Measurements from ENCODE around the gene TCF15. TPM values are rescaled to one million over a fixed set of nuclear protein-coding genes. Genes with fewer than 3 reads are reported as not detected.

The TCF15 gene
- total and polyA plus RNA-seq, 8 donors, result 0.18 to 2.4 (median 1.5) TPM

GRCh38 chr20:651713-652614 lies 41.9 kb upstream of the TCF15 start:
- H3K27me3 ChIP-seq, result no peaks in the 10 kb centered on the region
- no peak for DNase-seq
- peak overlapping the region; percentile 57 to 87 for H3K27ac ChIP-seq
- TF ChIP-seq CTCF (IDR thresholded peaks at IDR 0.05), result no peak
- peak overlapping the region; percentile 67 to 87 for H3K4me3 ChIP-seq
- no peaks in the 10 kb centered on the region for H3K9me3 ChIP-seq
- peaks cover 13 to 26% of the 10 kb centered on the region in 2 donors for H3K4me1 ChIP-seq
- peak; percentile 3 for ATAC-seq
- H3K36me3 ChIP-seq, result peaks cover 0 to 36% of the 10 kb centered on the region in 2 donors
- intact Hi-C loops (cut with DNase I), result no loop called here

GRCh38 chr20:650954-651353 lies 40.8 kb upstream of the TCF15 start:
- Histone ChIP-seq H3K27me3 (no peaks in the 10 kb centered on the region), H3K4me1 (peaks cover 13 to 28% of the 10 kb centered on the region in 2 donors), H3K4me3 (no peak overlapping the region), H3K9me3 (no peaks in the 10 kb centered on the region), H3K27ac (no peak overlapping the region), H3K36me3 (peaks cover 0 to 39% of the 10 kb centered on the region in 2 donors)
- intact Hi-C loops (cut with DNase I), result no loop called here
- DNase-seq (no peak), ATAC-seq (no peak)
- peak in 1 of 2 donors; percentile 8 for TF ChIP-seq CTCF (IDR thresholded peaks at IDR 0.05)

- no peak for DNase-seq
- H3K9me3 ChIP-seq, result no peaks in the 10 kb centered on the region
- H3K36me3 ChIP-seq, result peaks cover 0 to 39% of the 10 kb centered on the region in 2 donors
- H3K27me3 ChIP-seq, result no peaks in the 10 kb centered on the region
- no peak for ATAC-seq
- no peak overlapping the region for H3K4me3 ChIP-seq
- H3K27ac ChIP-seq, result no peak overlapping the region
- intact Hi-C loops (cut with DNase I), result no loop called here
- peaks cover 13 to 35% of the 10 kb centered on the region in 2 donors for H3K4me1 ChIP-seq
- TF ChIP-seq CTCF (IDR thresholded peaks at IDR 0.05), result no peak
Measured at GRCh38 chr20:650281-650680, 40.2 kb upstream of the TCF15 start.

- no peak overlapping the region for H3K27ac ChIP-seq
- peaks cover 0 to 16% of the 10 kb centered on the region in 2 donors for H3K27me3 ChIP-seq
- peaks cover 0 to 39% of the 10 kb centered on the region in 2 donors for H3K36me3 ChIP-seq
- no peaks in the 10 kb centered on the region for H3K9me3 ChIP-seq
- ATAC-seq, result no peak
- intact Hi-C loops (cut with DNase I), result no loop called here
- no peak for TF ChIP-seq CTCF (IDR thresholded peaks at IDR 0.05)
- H3K4me1 ChIP-seq, result peaks cover 5 to 29% of the 10 kb centered on the region in 2 donors
- DNase-seq, result no peak
- no peak overlapping the region for H3K4me3 ChIP-seq
Measured at GRCh38 chr20:647479-648019, 37.4 kb upstream of the TCF15 start.

- H3K4me3 ChIP-seq, result no peak overlapping the region
- H3K36me3 ChIP-seq, result peaks cover 0 to 39% of the 10 kb centered on the region in 2 donors
- no peak overlapping the region for H3K27ac ChIP-seq
- DNase-seq (no peak), ATAC-seq (no peak)
- peaks cover under 1 to 25% of the 10 kb centered on the region in 2 donors for H3K4me1 ChIP-seq
- no peak for TF ChIP-seq CTCF (IDR thresholded peaks at IDR 0.05)
- intact Hi-C loops (cut with DNase I), result no loop called here
- peaks cover 0 to 20% of the 10 kb centered on the region in 2 donors for H3K27me3 ChIP-seq
- no peaks in the 10 kb centered on the region for H3K9me3 ChIP-seq
Measured at GRCh38 chr20:646868-647233, 36.7 kb upstream of the TCF15 start.
